ENCODE measurements around the gene KRTAP10-6.
"Not testable (repeated sequence)": the region's sequence is repeated elsewhere in the genome, so short reads cannot be mapped to it uniquely, and the experiment has no call there.

KRTAP10-6 gene, protein sequence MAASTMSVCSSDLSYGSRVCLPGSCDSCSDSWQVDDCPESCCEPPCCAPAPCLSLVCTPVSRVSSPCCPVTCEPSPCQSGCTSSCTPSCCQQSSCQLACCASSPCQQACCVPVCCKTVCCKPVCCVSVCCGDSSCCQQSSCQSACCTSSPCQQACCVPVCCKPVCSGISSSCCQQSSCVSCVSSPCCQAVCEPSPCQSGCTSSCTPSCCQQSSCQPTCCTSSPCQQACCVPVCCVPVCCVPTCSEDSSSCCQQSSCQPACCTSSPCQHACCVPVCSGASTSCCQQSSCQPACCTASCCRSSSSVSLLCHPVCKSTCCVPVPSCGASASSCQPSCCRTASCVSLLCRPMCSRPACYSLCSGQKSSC

DNA sequence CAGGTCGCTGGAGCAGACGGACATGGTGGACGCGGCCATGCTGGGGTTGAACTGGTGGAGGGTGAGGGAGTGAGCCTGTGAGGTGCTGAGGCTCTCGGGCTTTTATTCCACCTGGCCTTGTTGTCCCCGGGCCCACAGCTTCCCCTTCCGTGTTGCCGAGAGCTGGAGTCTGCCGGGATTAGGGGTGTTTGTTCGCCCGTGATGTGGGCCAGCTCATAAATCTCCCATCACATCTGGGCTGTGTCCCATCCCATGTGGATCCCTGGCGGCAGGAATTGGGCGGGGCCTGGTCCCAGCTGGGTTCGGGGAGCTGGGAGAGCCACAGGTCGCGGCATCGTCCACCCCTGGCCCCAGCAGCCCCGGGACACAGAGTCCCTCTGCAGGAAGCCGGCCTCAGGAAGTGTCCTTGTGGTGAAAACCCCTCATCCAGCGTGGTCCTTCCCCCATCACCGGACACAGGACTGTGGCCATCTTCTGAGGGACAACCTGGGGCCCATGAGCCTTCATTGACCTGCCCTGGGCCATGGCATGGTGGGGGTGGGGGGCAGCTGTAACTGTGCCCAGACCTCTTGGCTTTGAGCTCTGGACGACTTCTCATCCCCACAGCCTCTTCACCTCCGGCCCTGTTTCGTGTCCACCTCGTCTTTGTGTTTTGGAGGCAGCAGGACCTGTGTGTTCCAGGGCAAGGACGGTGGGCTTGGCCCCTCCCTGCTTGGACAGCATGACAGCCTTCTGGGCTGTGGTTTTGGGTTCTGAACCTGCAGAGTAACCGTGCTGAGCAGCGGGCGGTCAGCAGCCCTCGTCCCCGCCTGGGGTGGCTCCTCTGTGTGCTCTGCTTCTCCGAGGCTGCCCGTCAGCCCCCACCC, at the start of gene KRTAP10-6:
KRTAP10-6 (minus strand) TSS at position 60 of the 866 bp plus-strand sequence; CDS start at position 39, 21 bp downstream.
- DNase-seq (ENCODE audit: low read depth in 2 of 2): no peak

DNA sequence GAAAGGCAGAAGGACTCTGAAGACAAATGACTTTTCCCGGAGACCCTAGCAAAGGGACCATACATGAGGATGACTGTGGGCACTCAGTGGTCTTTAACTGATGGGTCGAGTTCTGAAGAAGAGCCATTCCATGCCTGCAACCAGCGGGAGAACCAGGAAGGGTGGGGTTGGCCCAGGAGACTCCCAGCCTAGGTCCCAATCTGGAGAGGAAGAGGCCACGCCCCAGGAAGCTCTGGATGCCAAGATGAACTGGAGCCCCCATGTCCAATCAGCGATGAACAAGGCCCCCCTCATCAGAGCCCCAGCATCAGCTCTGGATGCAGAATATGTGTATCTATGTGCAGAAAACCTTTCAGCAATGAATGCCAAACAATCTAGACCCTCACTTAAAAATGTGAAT, 48.5 kb upstream of the KRTAP10-6 start:
- DNase-seq (ENCODE audit: low read depth in 2 of 2): no peak

DNA sequence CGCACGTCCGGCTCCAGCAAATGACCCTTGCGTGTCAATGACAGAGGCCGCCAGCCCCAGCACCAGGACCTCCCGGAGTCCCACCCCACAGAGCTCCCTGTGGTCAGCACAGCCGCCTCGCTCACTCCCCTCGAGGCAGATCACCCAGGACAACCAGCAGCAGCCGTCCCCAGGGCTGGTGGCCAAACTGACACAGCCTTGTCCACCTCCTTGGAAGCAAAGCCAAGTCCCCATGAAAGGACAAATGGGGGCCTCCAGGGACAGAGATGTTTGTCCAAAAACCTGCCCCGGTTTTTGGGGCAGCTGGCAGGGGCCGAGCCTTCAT, 47.0 kb upstream of the KRTAP10-6 start:
- DNase-seq (ENCODE audit: low read depth in 2 of 2): no peak

- not testable (repeated sequence) for DNase-seq (ENCODE audit: low read depth in 2 of 2)
Measured at GRCh38 chr21:44638506-44639330, 46.4 kb upstream of the KRTAP10-6 start.

- not testable (repeated sequence) for DNase-seq (ENCODE audit: low read depth in 2 of 2)
Measured at GRCh38 chr21:44637851-44638348, 45.6 kb upstream of the KRTAP10-6 start.

GRCh38 chr21:44637018-44637850, 44.9 kb upstream of the KRTAP10-6 start, which contains the start of gene KRTAP10-10:
Gene KRTAP10-10 (plus strand): TSS chr21:44637356. CDS start chr21:44637418, 62 bp downstream.
- DNase-seq (ENCODE audit: low read depth in 2 of 2): no peak

DNA sequence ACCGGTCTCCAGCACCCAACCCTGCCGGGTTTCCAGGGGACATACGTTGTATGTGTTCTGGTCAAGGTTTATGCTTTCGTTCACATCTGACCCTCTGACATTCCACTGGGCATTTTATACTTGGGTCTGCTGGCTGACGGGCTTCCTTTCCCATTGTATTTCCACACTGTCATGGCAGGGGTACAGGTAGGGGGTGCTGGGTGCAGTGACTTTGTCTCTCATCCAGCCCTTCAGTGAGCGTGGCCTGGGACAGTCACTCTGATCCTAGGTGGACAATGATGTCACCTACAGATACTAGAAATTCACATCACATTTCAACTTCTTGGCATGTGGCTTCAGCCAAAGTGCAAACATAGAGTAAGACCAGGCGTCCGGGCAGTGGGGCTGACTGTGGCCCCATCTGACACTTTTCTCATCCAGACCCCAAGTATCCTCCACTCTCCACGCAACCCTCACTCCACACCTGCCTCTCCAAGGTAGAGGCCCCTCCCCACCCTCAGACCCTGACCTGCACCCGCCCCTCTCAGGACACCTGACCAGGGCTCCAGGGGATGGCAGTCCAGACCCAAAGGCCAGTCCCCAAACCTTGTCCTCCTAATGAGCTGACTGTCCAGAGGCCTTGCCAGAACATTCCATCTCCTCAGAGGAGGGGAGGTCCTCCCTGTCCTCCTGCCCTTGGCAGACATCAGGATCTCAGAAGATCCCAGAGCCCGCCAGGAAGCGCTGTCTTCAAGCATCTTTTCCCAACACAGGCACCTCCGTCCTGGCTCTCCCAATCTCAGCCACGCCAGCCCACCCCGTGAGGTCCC, 44.1 kb upstream of the KRTAP10-6 start:
- DNase-seq (ENCODE audit: low read depth in 2 of 2): no peak

DNA sequence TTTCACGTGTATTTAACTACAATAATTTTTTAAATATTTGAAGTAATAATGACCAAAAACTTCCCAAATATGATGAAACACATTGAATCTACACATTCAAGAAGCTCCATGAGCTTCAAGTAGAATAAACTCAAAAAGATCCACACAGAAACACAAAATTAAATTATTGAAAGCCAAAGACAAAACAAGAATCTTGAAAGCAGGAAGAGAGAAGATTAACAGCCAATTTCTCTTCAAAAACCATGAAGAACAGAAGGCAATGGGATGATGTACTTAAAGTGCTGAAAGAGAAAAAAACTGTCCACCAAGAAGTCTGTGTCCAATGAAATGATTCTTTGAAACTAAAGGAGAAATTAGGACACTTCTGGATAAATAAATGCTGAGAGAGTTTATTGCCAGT, 39.8 kb upstream of the KRTAP10-6 start:
- DNase-seq (ENCODE audit: low read depth in 2 of 2): no peak

- DNase-seq (ENCODE audit: low read depth in 2 of 2): no peak
Measured at GRCh38 chr21:44630440-44630839, 38.1 kb upstream of the KRTAP10-6 start.

GRCh38 chr21:44628707-44629391, 36.5 kb upstream of the KRTAP10-6 start:
- no peak for DNase-seq (ENCODE audit: low read depth in 2 of 2)

GRCh38 chr21:44627831-44628233, 35.5 kb upstream of the KRTAP10-6 start:
- DNase-seq (ENCODE audit: low read depth in 2 of 2): not testable (repeated sequence)

GRCh38 chr21:44627181-44627822, 35.0 kb upstream of the KRTAP10-6 start:
- not testable (repeated sequence) for DNase-seq (ENCODE audit: low read depth in 2 of 2)

DNA sequence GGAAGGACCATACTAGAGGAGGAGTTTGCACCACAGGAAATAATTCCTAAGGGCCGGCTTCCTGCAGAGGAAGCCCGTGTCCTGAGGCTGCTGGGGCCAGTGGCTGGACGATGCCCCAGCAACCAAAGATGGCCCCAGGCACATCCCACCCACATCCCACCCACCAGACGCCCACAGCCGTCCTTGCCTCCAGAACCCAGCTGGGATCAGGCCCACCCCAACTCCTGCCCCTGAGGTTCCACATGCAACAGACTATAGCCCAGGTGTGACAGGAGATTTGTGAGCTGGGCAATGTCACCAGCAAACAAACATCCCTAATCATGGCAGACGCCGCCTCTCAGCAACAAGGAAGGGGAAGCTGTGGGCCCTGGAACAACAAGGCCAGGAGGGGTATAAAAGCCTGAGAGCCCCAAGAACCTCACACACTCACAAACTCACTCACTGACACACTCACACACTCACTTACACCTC, 34.4 kb upstream of the KRTAP10-6 start, which contains the start of gene KRTAP10-9:
KRTAP10-9 (plus strand) TSS at position 421 of the 471 bp plus-strand sequence. CDS start 79 bp downstream, outside the sequence.
- no peak for DNase-seq (ENCODE audit: low read depth in 2 of 2)

DNA sequence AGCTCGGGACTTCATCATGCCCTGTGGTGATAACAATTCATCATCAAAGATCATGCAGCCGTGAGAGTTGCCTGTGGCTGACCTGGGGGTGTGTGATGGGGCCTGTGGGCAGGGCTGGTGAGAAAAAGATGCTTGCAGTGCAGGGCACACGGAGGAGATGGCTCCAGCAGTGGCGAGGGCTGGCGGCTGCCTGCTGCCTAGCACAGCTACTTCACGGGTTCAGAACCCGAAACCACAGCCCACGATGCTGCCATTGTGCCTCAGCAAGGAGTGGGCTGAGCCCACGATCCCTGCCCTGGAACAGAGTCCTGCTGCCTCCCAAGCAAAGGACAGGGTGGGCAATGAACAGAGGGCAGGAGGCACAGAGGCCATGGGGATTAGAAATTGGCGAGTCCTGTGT, 34.0 kb upstream of the KRTAP10-6 start:
- DNase-seq (ENCODE audit: low read depth in 2 of 2): no peak

- no peak for DNase-seq (ENCODE audit: low read depth in 2 of 2)
Measured at GRCh38 chr21:44625756-44626155, 33.5 kb upstream of the KRTAP10-6 start.

- DNase-seq (ENCODE audit: low read depth in 2 of 2): no peak
Measured at GRCh38 chr21:44623575-44623974, 31.3 kb upstream of the KRTAP10-6 start.

DNA sequence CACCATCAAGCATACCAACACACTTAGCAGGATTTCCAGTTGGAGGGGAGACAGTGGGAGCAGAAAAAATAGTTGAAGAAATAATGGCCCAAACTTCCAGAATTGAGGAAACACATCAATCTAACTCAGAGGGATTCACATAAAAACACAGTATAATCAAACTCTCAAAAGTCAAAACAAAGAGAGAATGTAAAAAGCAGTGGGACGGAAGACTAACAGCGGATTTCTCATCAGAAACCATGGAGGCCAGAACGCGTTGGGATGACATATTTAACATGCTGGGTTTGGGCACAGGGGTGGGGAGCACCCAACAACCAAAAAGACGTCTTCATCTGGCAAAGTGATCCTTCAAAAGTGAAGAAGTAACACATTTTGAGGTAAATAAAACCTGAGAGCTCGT, 27.6 kb upstream of the KRTAP10-6 start:
- DNase-seq (ENCODE audit: low read depth in 2 of 2): no peak

DNA sequence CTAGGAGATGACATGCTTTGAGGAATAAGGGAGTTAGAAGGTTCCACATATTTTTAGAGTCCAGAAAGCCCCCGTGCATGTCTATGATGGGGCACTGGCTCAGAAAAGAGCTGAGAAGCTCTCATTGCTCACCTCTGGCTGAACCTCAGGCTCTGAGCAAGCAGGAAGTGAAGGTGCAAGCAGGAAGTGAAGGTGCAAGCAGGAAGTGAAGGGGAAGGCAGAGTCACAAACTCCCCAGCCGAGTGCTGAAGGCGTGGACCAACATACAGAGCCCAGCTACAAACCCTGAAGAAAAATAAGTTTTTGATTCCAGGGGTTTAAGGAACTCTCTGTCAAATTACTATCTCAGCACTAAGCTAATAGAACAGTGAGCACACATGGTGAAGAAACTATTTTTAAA, 26.6 kb upstream of the KRTAP10-6 start:
- peak; percentile 22 to 25 for DNase-seq (ENCODE audit: low read depth in 2 of 2)

DNA sequence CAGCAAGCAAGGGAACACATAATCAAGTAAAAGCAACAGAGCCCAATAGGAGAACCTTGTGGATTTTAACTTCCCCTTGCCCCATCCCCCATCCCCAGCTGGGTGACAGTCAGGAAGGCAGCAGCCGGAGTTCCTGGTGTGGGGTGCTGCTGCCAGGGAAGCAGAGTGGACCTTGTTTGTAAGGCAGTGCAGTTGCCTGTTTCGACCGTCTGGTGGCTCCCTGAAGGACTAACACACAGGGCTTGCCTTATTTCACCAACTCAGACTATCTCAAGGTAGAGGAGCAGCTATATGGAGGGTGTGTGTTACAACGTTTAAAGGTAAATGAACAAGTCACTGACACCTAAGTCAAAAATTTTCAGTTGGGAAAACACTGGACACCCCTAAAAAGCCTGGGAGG, 26.2 kb upstream of the KRTAP10-6 start:
- DNase-seq (ENCODE audit: low read depth in 2 of 2): no peak
